Transverse colon (tissue), 4 donors: ENCODE data around the gene TTPAL.

Experiments used
- EP300 ChIP-seq: sonication (generic); formaldehyde crosslinking; IDR thresholded peaks from one replicate; pipeline ENCODE4 v1.6.1; 2017; ENCODE audit warnings: antibody characterized with exemption, low read depth
- POLR2A ChIP-seq: fragments of 450-650 bp; IDR thresholded peaks from one replicate; pipeline ENCODE4 v1.6.1; 2016; ENCODE audit warnings: antibody characterized with exemption, mild to moderate bottlenecking, moderate library complexity
- POLR2AphosphoS5 ChIP-seq, 3 donors: sonication (generic); formaldehyde crosslinking; IDR thresholded peaks; one replicate each; pipeline ENCODE4 v1.6.1; 2016; ENCODE audit warnings: antibody characterized with exemption in 3 of 3
- TF ChIP-seq, protein P1 (sequence below), 5 experiments: fragments of 200-600 bp in 3 of 5; fragments of 450-650 bp in 2 of 5; sonication (generic) in 3 of 5; IDR thresholded peaks; 1 replicate in 2 of 5; 2 replicates in 3 of 5; pipeline ENCODE4 v1.5.1; 2016 to 2017; ENCODE audit warnings: antibody characterized with exemption in 5 of 5, inconsistent platforms in 3 of 5, mild to moderate bottlenecking in 2 of 5, moderate library complexity in 1 of 5

DNA sequence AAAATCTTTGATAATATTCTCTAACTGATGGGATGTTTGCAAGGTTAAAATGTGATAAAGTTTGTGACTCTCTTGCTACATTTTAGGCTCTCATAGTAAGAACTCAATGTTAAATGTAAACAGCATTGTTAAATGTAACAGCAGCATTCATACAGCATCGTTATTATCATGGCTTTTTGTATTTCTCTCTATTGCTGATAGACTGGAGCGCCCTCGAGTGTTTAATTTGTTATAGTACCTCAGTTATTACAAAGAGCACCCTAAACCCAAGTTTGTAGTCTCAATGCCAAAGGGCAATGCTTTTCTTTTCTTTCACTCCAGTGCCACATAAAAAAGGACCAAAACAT is 14.9 kb upstream of the TTPAL start:
- TF ChIP-seq, protein P1, sequence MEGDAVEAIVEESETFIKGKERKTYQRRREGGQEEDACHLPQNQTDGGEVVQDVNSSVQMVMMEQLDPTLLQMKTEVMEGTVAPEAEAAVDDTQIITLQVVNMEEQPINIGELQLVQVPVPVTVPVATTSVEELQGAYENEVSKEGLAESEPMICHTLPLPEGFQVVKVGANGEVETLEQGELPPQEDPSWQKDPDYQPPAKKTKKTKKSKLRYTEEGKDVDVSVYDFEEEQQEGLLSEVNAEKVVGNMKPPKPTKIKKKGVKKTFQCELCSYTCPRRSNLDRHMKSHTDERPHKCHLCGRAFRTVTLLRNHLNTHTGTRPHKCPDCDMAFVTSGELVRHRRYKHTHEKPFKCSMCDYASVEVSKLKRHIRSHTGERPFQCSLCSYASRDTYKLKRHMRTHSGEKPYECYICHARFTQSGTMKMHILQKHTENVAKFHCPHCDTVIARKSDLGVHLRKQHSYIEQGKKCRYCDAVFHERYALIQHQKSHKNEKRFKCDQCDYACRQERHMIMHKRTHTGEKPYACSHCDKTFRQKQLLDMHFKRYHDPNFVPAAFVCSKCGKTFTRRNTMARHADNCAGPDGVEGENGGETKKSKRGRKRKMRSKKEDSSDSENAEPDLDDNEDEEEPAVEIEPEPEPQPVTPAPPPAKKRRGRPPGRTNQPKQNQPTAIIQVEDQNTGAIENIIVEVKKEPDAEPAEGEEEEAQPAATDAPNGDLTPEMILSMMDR (IDR thresholded peaks at IDR 0.05) = peak; percentile 12 to 68 (median 43)
- TF ChIP-seq POLR2AphosphoS5 (IDR thresholded peaks at IDR 0.05) = peak in 1 of 3 donors; percentile 7
- no peak for TF ChIP-seq POLR2A
- no peak for TF ChIP-seq EP300
